Hepatic stellate cell (primary cell): Measurements from ENCODE around the gene ASAH2.
"Not testable (repeated sequence)": the region's sequence is repeated elsewhere in the genome, so short reads cannot be mapped to it uniquely, and the experiment has no call there.

ENCODE experiments used
- DNase-seq: peaks from one replicate; pipeline ENCODE4 v3.0.0; 2011; ENCODE audit warnings: low spot score

ASAH2 gene

GRCh38 chr10:50254479-50254878, 3.2 kb upstream of the ASAH2 start:
- DNase-seq = no peak

GRCh38 chr10:50250096-50250854, 1.0 kb downstream of the ASAH2 start:
- no peak for DNase-seq

GRCh38 chr10:50248598-50248997, 2.7 kb downstream of the ASAH2 start:
- no peak for DNase-seq

- DNase-seq = no peak
Observed at GRCh38 chr10:50248062-50248461, 3.3 kb downstream of the ASAH2 start.

- no peak for DNase-seq
Observed at GRCh38 chr10:50244201-50244600, 7.1 kb downstream of the ASAH2 start.

GRCh38 chr10:50242777-50243176, 8.5 kb downstream of the ASAH2 start:
- DNase-seq = no peak

GRCh38 chr10:50241478-50241877, 9.8 kb downstream of the ASAH2 start:
- DNase-seq = not testable (repeated sequence)

- no peak for DNase-seq
Observed at GRCh38 chr10:50234486-50234885, 16.8 kb downstream of the ASAH2 start.

GRCh38 chr10:50232261-50232639, 19.1 kb downstream of the ASAH2 start:
- DNase-seq = no peak

GRCh38 chr10:50231515-50232260, 19.6 kb downstream of the ASAH2 start:
- DNase-seq = no peak

- no peak for DNase-seq
Observed at GRCh38 chr10:50229460-50229859, 21.9 kb downstream of the ASAH2 start.

- DNase-seq = no peak
Observed at GRCh38 chr10:50228672-50229071, 22.6 kb downstream of the ASAH2 start.

GRCh38 chr10:50226610-50227009, 24.7 kb downstream of the ASAH2 start:
- no peak for DNase-seq

- peak; percentile 23 for DNase-seq
Observed at GRCh38 chr10:50224330-50224952, 26.9 kb downstream of the ASAH2 start.

GRCh38 chr10:50222199-50222598, 29.1 kb downstream of the ASAH2 start:
- DNase-seq = no peak

- no peak for DNase-seq
Observed at GRCh38 chr10:50221470-50221869, 29.8 kb downstream of the ASAH2 start.

- no peak for DNase-seq
Observed at GRCh38 chr10:50219646-50220045, 31.7 kb downstream of the ASAH2 start.

- no peak for DNase-seq
Observed at GRCh38 chr10:50219200-50219599, 32.1 kb downstream of the ASAH2 start.

- no peak for DNase-seq
Observed at GRCh38 chr10:50216894-50217293, 34.4 kb downstream of the ASAH2 start.

GRCh38 chr10:50216418-50216817, 34.9 kb downstream of the ASAH2 start:
- DNase-seq = no peak

- no peak for DNase-seq
Observed at GRCh38 chr10:50211670-50212069, 39.6 kb downstream of the ASAH2 start.

- DNase-seq = no peak
Observed at GRCh38 chr10:50210876-50211275, 40.4 kb downstream of the ASAH2 start.
